ENCODE results near the gene EMD.

EMD gene

GRCh38 chrX:154426916-154427770 lies 48.0 kb downstream of the EMD start:
- no peak for DNase-seq

GRCh38 chrX:154428176-154429171 lies 49.4 kb downstream of the EMD start, which contains the start of gene ATP6AP1:
Gene ATP6AP1, plus strand, starts transcription at chrX:154428677. Its CDS starts 16 bp downstream, at chrX:154428693.
- peak; percentile 77 to 92 (median 83) for DNase-seq

GRCh38 chrX:154429711-154430110 lies 50.6 kb downstream of the EMD start:
- no peak for DNase-seq

GRCh38 chrX:154430479-154430878 lies 51.4 kb downstream of the EMD start:
- DNase-seq = no peak

GRCh38 chrX:154430916-154431315 lies 51.8 kb downstream of the EMD start:
- DNase-seq = no peak

All from T-helper 1 cell (primary cell).